ENCODE measurements around the gene MTMR3. TPM values are rescaled to one million over a fixed set of nuclear protein-coding genes. Genes with fewer than 3 reads are reported as not detected.

The MTMR3 gene
- total and polyA plus RNA-seq, 5 donors, result 9.5 to 38.0 (median 30.7) TPM

- H3K4me1 ChIP-seq (ENCODE audit: control insufficient read depth, insufficient read depth, low read length), result peaks cover 4% of the 10 kb centered on the region
- intact Hi-C loops (cut with DNase I), result no loop called here
- H3K27me3 ChIP-seq (ENCODE audit: control insufficient read depth, insufficient read depth), result no peaks in the 10 kb centered on the region
- no peak for ATAC-seq
- WGBS, result 97% methylated on average over 4 of the region's 4 CpGs
- H3K9me3 ChIP-seq (ENCODE audit: control insufficient read depth, low read length), result no peaks in the 10 kb centered on the region
- no peak overlapping the region for H3K4me3 ChIP-seq (ENCODE audit: low read length)
- H3K27ac ChIP-seq (ENCODE audit: low read length), result no peak overlapping the region
- no peak for DNase-seq
These were observed 32.1 kb downstream of the MTMR3 start for GRCh38 chr22:29914991-29915533.

- H3K4me3 ChIP-seq (ENCODE audit: low read length), result no peak overlapping the region
- H3K4me1 ChIP-seq (ENCODE audit: control insufficient read depth, insufficient read depth, low read length), result peaks cover 4% of the 10 kb centered on the region
- H3K27ac ChIP-seq (ENCODE audit: low read length), result no peak overlapping the region
- DNase-seq (no peak), ATAC-seq (no peak)
- 90% methylated on average over 5 of the region's 5 CpGs for WGBS
- intact Hi-C loops (cut with DNase I), result no loop called here
- no peaks in the 10 kb centered on the region for H3K9me3 ChIP-seq (ENCODE audit: control insufficient read depth, low read length)
- no peaks in the 10 kb centered on the region for H3K27me3 ChIP-seq (ENCODE audit: control insufficient read depth, insufficient read depth)
These were observed 33.1 kb downstream of the MTMR3 start for GRCh38 chr22:29916007-29916544.

- H3K27ac ChIP-seq (ENCODE audit: low read length), result no peak overlapping the region
- peaks cover 4% of the 10 kb centered on the region for H3K4me1 ChIP-seq (ENCODE audit: control insufficient read depth, insufficient read depth, low read length)
- WGBS, result 42% methylated on average over 4 of the region's 4 CpGs
- peak in 2 of 3 donors; percentile 49 to 79 for DNase-seq
- no peak overlapping the region for H3K4me3 ChIP-seq (ENCODE audit: low read length)
- H3K9me3 ChIP-seq (ENCODE audit: control insufficient read depth, low read length), result no peaks in the 10 kb centered on the region
- peak; percentile 75 to 83 for ATAC-seq
- intact Hi-C loops (cut with DNase I), result no loop called here
- H3K27me3 ChIP-seq (ENCODE audit: control insufficient read depth, insufficient read depth), result no peaks in the 10 kb centered on the region
These were observed 34.3 kb downstream of the MTMR3 start for GRCh38 chr22:29917052-29917902.

- H3K27ac ChIP-seq (ENCODE audit: low read length), result no peak overlapping the region
- H3K4me3 ChIP-seq (ENCODE audit: low read length), result no peak overlapping the region
- 98% methylated on average over 3 of the region's 3 CpGs for WGBS
- peaks cover 3% of the 10 kb centered on the region for H3K4me1 ChIP-seq (ENCODE audit: control insufficient read depth, insufficient read depth, low read length)
- H3K9me3 ChIP-seq (ENCODE audit: control insufficient read depth, low read length), result no peaks in the 10 kb centered on the region
- ATAC-seq, result no peak
- DNase-seq, result no peak
- no peaks in the 10 kb centered on the region for H3K27me3 ChIP-seq (ENCODE audit: control insufficient read depth, insufficient read depth)
- intact Hi-C loops (cut with DNase I), result no loop called here
These were observed 42.4 kb downstream of the MTMR3 start for GRCh38 chr22:29925402-29925801.

- intact Hi-C loops (cut with DNase I), result no loop called here
- ATAC-seq (no peak), DNase-seq (no peak)
- Histone ChIP-seq H3K27ac (ENCODE audit: low read length) (no peak overlapping the region), H3K4me1 (ENCODE audit: control insufficient read depth, insufficient read depth, low read length) (peaks cover 4% of the 10 kb centered on the region), H3K4me3 (ENCODE audit: low read length) (no peak overlapping the region), H3K9me3 (ENCODE audit: control insufficient read depth, low read length) (no peaks in the 10 kb centered on the region), H3K27me3 (ENCODE audit: control insufficient read depth, insufficient read depth) (no peaks in the 10 kb centered on the region)
- 95% methylated on average over 4 of the region's 4 CpGs for WGBS
These were observed 43.1 kb downstream of the MTMR3 start for GRCh38 chr22:29926057-29926456.

- Histone ChIP-seq H3K4me3 (ENCODE audit: low read length) (no peak overlapping the region), H3K4me1 (ENCODE audit: control insufficient read depth, insufficient read depth, low read length) (peaks cover 4% of the 10 kb centered on the region), H3K27me3 (ENCODE audit: control insufficient read depth, insufficient read depth) (no peaks in the 10 kb centered on the region), H3K9me3 (ENCODE audit: control insufficient read depth, low read length) (no peaks in the 10 kb centered on the region), H3K27ac (ENCODE audit: low read length) (no peak overlapping the region)
- WGBS, result 78% methylated on average over 2 of the region's 2 CpGs
- intact Hi-C loops (cut with DNase I), result no loop called here
- ATAC-seq, result no peak
- no peak for DNase-seq
These were observed 49.2 kb downstream of the MTMR3 start for GRCh38 chr22:29932136-29932535.

GRCh38 chr22:29933619-29934018, 50.6 kb downstream of the MTMR3 start:
- H3K4me1 ChIP-seq (ENCODE audit: control insufficient read depth, insufficient read depth, low read length), result peaks cover 8% of the 10 kb centered on the region
- H3K27ac ChIP-seq (ENCODE audit: low read length), result no peak overlapping the region
- ATAC-seq, result no peak
- H3K27me3 ChIP-seq (ENCODE audit: control insufficient read depth, insufficient read depth), result no peaks in the 10 kb centered on the region
- intact Hi-C loops (cut with DNase I), result no loop called here
- DNase-seq, result no peak
- H3K4me3 ChIP-seq (ENCODE audit: low read length), result no peak overlapping the region
- WGBS, result 95% methylated on average over 1 of the region's 1 CpG
- no peaks in the 10 kb centered on the region for H3K9me3 ChIP-seq (ENCODE audit: control insufficient read depth, low read length)

GRCh38 chr22:29934596-29934995, 51.6 kb downstream of the MTMR3 start:
- H3K27ac ChIP-seq (ENCODE audit: low read length), result no peak overlapping the region
- ATAC-seq, result no peak
- DNase-seq, result no peak

GRCh38 chr22:29936186-29936585, 53.2 kb downstream of the MTMR3 start:
- peak in 1 of 2 donors; percentile 48 for ATAC-seq
- WGBS, result 57% methylated on average over 1 of the region's 1 CpG
- no peaks in the 10 kb centered on the region for H3K9me3 ChIP-seq (ENCODE audit: control insufficient read depth, low read length)
- H3K4me3 ChIP-seq (ENCODE audit: low read length), result no peak overlapping the region
- intact Hi-C loops (cut with DNase I), result no loop called here
- H3K27me3 ChIP-seq (ENCODE audit: control insufficient read depth, insufficient read depth), result no peaks in the 10 kb centered on the region
- H3K27ac ChIP-seq (ENCODE audit: low read length), result no peak overlapping the region
- no peak for DNase-seq
- peaks cover 7% of the 10 kb centered on the region for H3K4me1 ChIP-seq (ENCODE audit: control insufficient read depth, insufficient read depth, low read length)

More at GRCh38 chr22:29934596-29934995, 51.6 kb downstream of the MTMR3 start:
- intact Hi-C loops (cut with DNase I), result no loop called here
- Histone ChIP-seq H3K4me3 (ENCODE audit: low read length) (no peak overlapping the region), H3K4me1 (ENCODE audit: control insufficient read depth, insufficient read depth, low read length) (peaks cover 8% of the 10 kb centered on the region), H3K27me3 (ENCODE audit: control insufficient read depth, insufficient read depth) (no peaks in the 10 kb centered on the region), H3K9me3 (ENCODE audit: control insufficient read depth, low read length) (no peaks in the 10 kb centered on the region)
- 89% methylated on average over 2 of the region's 2 CpGs for WGBS

GRCh38 chr22:29937940-29938693, 55.1 kb downstream of the MTMR3 start:
- Histone ChIP-seq H3K27me3 (ENCODE audit: control insufficient read depth, insufficient read depth) (no peaks in the 10 kb centered on the region), H3K4me3 (ENCODE audit: low read length) (no peak overlapping the region), H3K27ac (ENCODE audit: low read length) (no peak overlapping the region), H3K4me1 (ENCODE audit: control insufficient read depth, insufficient read depth, low read length) (peaks cover 7% of the 10 kb centered on the region), H3K9me3 (ENCODE audit: control insufficient read depth, low read length) (no peaks in the 10 kb centered on the region)
- intact Hi-C loops (cut with DNase I), result no loop called here
- DNase-seq, result no peak
- 90% methylated on average over 7 of the region's 7 CpGs for WGBS
- ATAC-seq, result no peak

GRCh38 chr22:29940526-29940925, 57.6 kb downstream of the MTMR3 start:
- Histone ChIP-seq H3K27me3 (ENCODE audit: control insufficient read depth, insufficient read depth) (no peaks in the 10 kb centered on the region), H3K27ac (ENCODE audit: low read length) (no peak overlapping the region), H3K4me1 (ENCODE audit: control insufficient read depth, insufficient read depth, low read length) (peaks cover 9% of the 10 kb centered on the region), H3K4me3 (ENCODE audit: low read length) (no peak overlapping the region), H3K9me3 (ENCODE audit: control insufficient read depth, low read length) (no peaks in the 10 kb centered on the region)
- ATAC-seq (no peak), DNase-seq (no peak)
- 96% methylated on average over 2 of the region's 2 CpGs for WGBS
- intact Hi-C loops (cut with DNase I), result no loop called here
